Nucleus accumbens (tissue), 56 donors: Measurements from ENCODE around the gene RHOU.
"Not testable (repeated sequence)": the region's sequence is repeated elsewhere in the genome, so short reads cannot be mapped to it uniquely, and the experiment has no call there.

ENCODE experiments used
- DNase-seq, 56 donors: peaks; one replicate each; lab custom pipeline; 2025; lab: John Stamatoyannopoulos, UW

RHOU gene

GRCh38 chr1:228734881-228735801, at the start of gene RHOU:
Gene RHOU, plus strand, starts transcription at chr1:228735479. Its CDS starts 264 bp downstream, at chr1:228735743.
- peak in 54 of 56 donors; percentile 36 to 90 (median 78) for DNase-seq

GRCh38 chr1:228687587-228687986, 47.7 kb upstream of the RHOU start:
- no peak for DNase-seq

GRCh38 chr1:228689255-228689654, 46.0 kb upstream of the RHOU start:
- no peak for DNase-seq

GRCh38 chr1:228691211-228691610, 44.1 kb upstream of the RHOU start:
- no peak for DNase-seq

- peak in 4 of 56 donors; percentile 1 to 7 (median 5) for DNase-seq
Observed at GRCh38 chr1:228691926-228692325, 43.4 kb upstream of the RHOU start.

GRCh38 chr1:228694447-228694846, 40.8 kb upstream of the RHOU start:
- DNase-seq: not testable (repeated sequence)

GRCh38 chr1:228695015-228695955, 40.0 kb upstream of the RHOU start:
- DNase-seq: no peak

- peak in 26 of 56 donors; percentile 3 to 68 (median 18) for DNase-seq
Observed at GRCh38 chr1:228697207-228698016, 37.9 kb upstream of the RHOU start.

GRCh38 chr1:228698017-228698329, 37.3 kb upstream of the RHOU start:
- no peak for DNase-seq

- no peak for DNase-seq
Observed at GRCh38 chr1:228702433-228702832, 32.8 kb upstream of the RHOU start.

- DNase-seq: no peak
Observed at GRCh38 chr1:228706305-228706704, 29.0 kb upstream of the RHOU start.

GRCh38 chr1:228717081-228717480, 18.2 kb upstream of the RHOU start:
- DNase-seq: no peak

- no peak for DNase-seq
Observed at GRCh38 chr1:228721407-228721806, 13.9 kb upstream of the RHOU start.

GRCh38 chr1:228723287-228723686, 12.0 kb upstream of the RHOU start:
- DNase-seq: no peak

- DNase-seq: no peak
Observed at GRCh38 chr1:228723921-228724320, 11.4 kb upstream of the RHOU start.

- no peak for DNase-seq
Observed at GRCh38 chr1:228725178-228725577, 10.1 kb upstream of the RHOU start.

GRCh38 chr1:228727681-228728171, 7.6 kb upstream of the RHOU start:
- no peak for DNase-seq

- no peak for DNase-seq
Observed at GRCh38 chr1:228732426-228732825, 2.9 kb upstream of the RHOU start.

GRCh38 chr1:228733576-228733975, 1.7 kb upstream of the RHOU start:
- no peak for DNase-seq
